D721Med (cell line): Measurements from ENCODE around the gene COBL.

Source experiments
- DNase-seq: peaks from one replicate; pipeline ENCODE4 v3.0.0; 2011; ENCODE audit warnings: low spot score; ENCODE audit not compliant: insufficient read length
- FAIRE-seq: peaks from 2 replicates; lab custom pipeline; 2011; peaks lifted over from hg19 to GRCh38; lab: Jason Lieb, UNC
- TF ChIP-seq, protein P1 (sequence below): IDR thresholded peaks from 2 replicates; pipeline ENCODE4 v1.5.1; 2012; ENCODE audit warnings: mild to moderate bottlenecking, control low read depth; ENCODE audit not compliant: insufficient read depth; ENCODE audit errors: missing control alignments

The COBL gene

DNA sequence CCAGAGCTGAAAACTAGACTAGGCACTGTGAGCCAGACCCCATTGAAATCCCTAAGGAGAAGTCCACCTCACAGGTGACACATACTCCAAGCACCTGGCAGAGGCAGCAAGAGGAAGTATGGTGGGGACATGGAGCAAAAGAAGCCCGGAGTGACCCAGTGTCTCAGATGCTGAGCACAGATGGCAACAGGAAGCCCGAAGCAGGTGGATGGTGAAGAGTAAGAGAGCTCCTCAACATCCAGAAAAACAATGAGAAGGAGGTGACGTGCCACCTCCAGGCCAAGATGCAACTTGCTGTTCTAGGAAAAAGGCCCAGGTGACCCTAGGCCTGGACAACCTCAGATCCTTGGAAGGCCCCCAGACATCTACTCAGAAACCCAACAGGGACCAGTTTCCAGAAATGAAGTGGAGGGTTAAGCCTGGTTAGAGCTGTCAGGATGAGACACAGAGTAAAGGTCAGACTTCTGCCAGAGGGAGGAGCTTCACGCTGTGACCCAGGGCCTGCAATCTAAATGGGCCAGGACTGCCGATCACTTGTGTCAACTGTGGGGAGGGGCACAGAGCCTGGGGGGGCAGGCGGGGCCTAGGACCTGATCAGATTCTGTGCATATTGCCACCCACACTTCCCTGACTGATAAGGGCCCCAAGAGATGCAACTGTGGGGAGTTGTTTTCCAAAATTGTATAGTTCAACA, 2.4 kb upstream of the COBL start:
- no peak for DNase-seq
- no peak for FAIRE-seq
- TF ChIP-seq, protein P1, sequence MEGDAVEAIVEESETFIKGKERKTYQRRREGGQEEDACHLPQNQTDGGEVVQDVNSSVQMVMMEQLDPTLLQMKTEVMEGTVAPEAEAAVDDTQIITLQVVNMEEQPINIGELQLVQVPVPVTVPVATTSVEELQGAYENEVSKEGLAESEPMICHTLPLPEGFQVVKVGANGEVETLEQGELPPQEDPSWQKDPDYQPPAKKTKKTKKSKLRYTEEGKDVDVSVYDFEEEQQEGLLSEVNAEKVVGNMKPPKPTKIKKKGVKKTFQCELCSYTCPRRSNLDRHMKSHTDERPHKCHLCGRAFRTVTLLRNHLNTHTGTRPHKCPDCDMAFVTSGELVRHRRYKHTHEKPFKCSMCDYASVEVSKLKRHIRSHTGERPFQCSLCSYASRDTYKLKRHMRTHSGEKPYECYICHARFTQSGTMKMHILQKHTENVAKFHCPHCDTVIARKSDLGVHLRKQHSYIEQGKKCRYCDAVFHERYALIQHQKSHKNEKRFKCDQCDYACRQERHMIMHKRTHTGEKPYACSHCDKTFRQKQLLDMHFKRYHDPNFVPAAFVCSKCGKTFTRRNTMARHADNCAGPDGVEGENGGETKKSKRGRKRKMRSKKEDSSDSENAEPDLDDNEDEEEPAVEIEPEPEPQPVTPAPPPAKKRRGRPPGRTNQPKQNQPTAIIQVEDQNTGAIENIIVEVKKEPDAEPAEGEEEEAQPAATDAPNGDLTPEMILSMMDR: no peak

DNA sequence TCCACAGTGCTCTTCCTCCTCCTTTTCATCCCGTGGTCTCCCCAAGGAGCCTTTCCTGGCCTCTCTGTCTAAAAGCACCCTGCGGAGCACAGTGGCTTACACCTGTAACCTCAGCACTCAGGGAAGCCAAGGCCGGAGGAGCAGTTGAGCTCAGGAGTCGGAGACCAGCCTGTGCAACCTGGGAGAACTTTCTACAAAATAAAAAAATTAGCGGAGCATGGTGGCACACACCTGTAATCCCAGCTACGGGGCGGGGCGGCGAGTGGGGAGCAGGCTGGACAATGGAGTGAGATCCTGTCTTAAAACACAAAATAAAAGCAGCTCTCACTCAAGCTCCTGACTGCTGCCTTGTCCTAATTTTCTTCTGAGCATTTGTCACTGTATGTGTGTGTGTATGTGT, 1.4 kb upstream of the COBL start:
- FAIRE-seq (no peak), DNase-seq (no peak)
- TF ChIP-seq, protein P1: no peak

DNA sequence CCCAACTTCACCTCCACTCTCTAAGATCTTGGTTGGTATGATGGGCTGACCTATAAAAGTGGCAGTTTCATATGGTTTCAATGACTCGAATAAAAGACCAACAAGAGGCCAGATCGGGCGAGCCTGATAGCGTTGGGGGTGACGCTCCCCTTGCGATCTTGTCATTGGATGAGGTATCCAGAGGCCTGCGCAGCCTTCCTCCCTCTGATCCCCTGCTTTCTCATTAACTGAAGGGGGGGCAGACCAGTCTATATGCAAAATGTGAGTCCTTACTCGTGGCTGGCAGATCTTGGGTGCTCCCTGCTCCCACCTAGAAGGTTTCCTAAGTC, 937 bp upstream of the COBL start:
- TF ChIP-seq, protein P1: no peak
- DNase-seq (no peak), FAIRE-seq (no peak)

DNA sequence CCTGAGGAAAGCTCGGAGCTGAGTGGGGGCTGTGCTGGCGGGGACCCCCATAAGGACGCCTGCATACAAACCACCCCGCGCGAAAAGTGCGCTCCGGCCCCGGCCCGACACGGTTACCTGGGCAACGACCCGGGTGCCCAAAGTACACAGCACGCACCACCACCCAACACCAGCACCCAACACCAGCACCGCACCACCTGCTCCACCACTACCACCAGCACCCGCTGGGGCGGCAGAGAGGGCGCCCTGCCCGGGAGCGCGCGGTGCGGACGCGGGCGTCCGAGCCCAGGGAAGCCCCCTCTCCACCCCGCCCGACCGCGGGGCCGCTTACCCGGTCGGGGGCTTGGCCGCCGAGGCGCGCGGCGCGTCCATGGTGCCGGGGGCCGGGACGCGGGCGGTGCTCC, 345 bp downstream of the COBL start:
- TF ChIP-seq, protein P1: no peak
- no peak for DNase-seq
- no peak for FAIRE-seq

DNA sequence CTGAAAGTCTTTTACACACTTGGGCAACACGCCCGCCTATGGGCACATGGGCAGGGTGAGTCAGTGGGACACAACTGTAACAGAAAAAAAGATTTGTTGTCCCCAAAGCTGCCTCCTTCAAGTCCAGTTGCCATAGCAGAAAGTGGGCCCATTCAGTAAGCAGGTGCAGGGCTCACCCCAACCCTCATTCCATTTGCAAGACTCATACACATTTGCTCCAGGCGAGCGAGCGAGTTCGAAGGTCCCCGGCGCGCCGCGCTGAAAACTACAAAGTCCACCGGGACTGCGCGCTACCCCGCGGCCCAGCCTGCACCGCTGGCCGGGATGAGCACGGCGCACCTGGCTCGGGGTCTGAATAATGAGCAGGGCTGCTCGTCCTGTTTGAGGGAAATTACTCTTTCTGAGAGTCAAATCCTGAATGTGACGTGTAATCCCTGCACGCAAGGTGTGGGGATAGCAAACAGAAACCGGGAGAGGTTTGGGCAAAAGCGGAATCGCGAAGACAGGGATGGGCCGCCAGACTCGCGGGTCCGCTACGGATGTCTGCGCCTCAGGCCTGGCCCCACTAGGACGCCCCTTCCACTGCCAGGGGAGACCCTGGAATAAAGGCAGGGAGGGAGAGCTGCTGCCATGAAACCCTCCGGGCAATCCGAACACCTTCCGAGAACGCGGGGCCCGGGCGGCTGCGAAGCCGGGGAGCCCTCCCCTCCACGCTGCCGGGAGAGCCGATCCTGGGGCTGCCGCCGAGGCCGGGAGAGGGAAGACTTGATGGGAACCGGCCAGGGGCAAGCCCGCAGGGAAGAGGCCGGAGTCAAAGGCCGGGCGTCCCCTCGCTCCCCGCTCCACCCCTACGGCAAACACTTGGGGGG, 982 bp downstream of the COBL start:
- TF ChIP-seq, protein P1: no peak
- no peak for FAIRE-seq
- DNase-seq: no peak

DNA sequence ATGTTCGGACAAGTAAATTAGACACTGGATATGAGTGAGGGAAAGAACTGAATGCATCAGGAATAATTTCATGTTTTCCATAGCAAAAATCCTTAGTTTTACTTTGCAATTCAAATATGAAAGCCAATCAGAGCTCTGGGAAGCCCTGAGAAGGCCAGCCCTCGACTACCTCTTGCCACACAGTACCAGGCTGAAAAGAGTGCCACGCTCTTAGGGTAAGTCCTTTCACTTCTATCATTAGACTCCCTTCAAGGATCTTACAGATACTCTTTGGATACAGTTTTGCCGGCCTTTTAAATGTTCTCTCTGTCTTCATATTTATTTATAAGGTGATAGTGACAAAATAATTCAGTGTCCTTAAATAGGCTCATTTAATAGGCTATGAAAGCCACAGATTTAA, 1.9 kb downstream of the COBL start:
- no peak for FAIRE-seq
- DNase-seq: no peak
- TF ChIP-seq, protein P1: no peak
